ENCODE data around the gene SHC4. TPM values are rescaled to one million over a fixed set of nuclear protein-coding genes. Genes with fewer than 3 reads are reported as not detected.

The SHC4 gene
- total RNA-seq, 1 donor from 2014 or later, result 7.2 TPM

GRCh38 chr15:48992096-48992495, 28.4 kb upstream of the SHC4 start:
- Histone ChIP-seq H3K4me1 (no peaks in the 10 kb centered on the region), H3K27me3 (no peaks in the 10 kb centered on the region), H3K36me3 (peaks cover 16 to 51% of the 10 kb centered on the region in 2 donors), H3K9me3 (no peaks in the 10 kb centered on the region), H3K4me3 (no peak overlapping the region), H3K27ac (no peak overlapping the region)
- DNase-seq (ENCODE audit: low spot score in 2 of 2), result no peak
- TF ChIP-seq, protein P1, sequence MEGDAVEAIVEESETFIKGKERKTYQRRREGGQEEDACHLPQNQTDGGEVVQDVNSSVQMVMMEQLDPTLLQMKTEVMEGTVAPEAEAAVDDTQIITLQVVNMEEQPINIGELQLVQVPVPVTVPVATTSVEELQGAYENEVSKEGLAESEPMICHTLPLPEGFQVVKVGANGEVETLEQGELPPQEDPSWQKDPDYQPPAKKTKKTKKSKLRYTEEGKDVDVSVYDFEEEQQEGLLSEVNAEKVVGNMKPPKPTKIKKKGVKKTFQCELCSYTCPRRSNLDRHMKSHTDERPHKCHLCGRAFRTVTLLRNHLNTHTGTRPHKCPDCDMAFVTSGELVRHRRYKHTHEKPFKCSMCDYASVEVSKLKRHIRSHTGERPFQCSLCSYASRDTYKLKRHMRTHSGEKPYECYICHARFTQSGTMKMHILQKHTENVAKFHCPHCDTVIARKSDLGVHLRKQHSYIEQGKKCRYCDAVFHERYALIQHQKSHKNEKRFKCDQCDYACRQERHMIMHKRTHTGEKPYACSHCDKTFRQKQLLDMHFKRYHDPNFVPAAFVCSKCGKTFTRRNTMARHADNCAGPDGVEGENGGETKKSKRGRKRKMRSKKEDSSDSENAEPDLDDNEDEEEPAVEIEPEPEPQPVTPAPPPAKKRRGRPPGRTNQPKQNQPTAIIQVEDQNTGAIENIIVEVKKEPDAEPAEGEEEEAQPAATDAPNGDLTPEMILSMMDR (IDR thresholded peaks at IDR 0.05), result no peak
- intact Hi-C loops (cut with DNase I), result no loop called here

- DNase-seq (ENCODE audit: low spot score in 2 of 2), result no peak
- Histone ChIP-seq H3K4me1 (peaks cover 2 to 19% of the 10 kb centered on the region in 2 donors), H3K36me3 (peaks cover 16 to 24% of the 10 kb centered on the region in 2 donors), H3K9me3 (no peaks in the 10 kb centered on the region), H3K27ac (no peak overlapping the region), H3K4me3 (no peak overlapping the region), H3K27me3 (no peaks in the 10 kb centered on the region)
- TF ChIP-seq, protein P1 (IDR thresholded peaks at IDR 0.05), result no peak
- intact Hi-C loops (cut with DNase I), result loop anchor here (5.0 kb wide), 1 partner anchor 58 kb away; the partner anchor contains the start of gene SECISBP2L
These were observed 25.5 kb upstream of the SHC4 start for GRCh38 chr15:48989170-48989569.

DNA sequence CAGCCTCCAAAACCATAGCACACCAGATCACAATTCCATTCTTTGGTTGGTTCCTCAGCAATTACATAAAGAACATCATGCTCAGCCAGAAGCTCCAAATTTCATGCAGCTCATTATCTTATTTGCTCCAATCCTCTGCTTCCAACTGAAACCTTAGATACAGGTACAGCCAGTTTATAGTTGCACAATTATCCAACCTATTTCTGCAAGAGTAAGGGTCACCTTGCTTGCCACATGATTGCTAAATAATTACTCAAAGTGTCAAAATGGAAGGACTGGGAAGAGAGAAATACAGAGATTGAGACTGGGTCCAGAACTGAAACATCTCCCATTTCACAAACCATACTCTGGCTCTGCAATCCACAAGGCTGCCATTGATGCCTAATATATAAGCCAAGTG, 23.4 kb upstream of the SHC4 start:
- Histone ChIP-seq H3K9me3 (no peaks in the 10 kb centered on the region), H3K4me3 (no peak overlapping the region), H3K4me1 (peaks cover 4 to 31% of the 10 kb centered on the region in 2 donors), H3K27ac (peak overlapping the region in 1 of 2 donors; percentile 8), H3K36me3 (peaks cover 6 to 16% of the 10 kb centered on the region in 2 donors), H3K27me3 (no peaks in the 10 kb centered on the region)
- intact Hi-C loops (cut with DNase I), result loop anchor here (5.0 kb wide), 1 partner anchor 60 kb away; the partner anchor contains the start of gene SECISBP2L
- no peak for DNase-seq (ENCODE audit: low spot score in 2 of 2)
- TF ChIP-seq, protein P1 (IDR thresholded peaks at IDR 0.05), result no peak

DNA sequence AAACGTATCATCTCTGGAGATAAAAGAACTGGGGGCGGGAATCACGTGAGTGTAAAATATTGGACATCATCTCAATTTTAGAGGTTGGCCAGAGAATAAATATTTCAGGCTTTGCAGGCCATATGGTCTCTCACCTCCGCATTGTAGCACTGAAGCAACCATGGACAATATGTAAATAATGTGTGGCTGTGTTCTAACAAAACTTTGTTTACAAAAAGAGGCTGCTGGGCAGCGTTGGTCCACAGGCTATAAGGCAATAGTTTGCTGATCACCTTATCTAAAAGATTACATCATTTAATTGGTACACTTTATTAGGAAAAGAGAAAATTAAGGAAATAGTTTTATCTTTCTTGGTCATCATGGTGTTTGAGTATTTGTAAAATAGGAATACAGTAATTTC, 22.5 kb upstream of the SHC4 start:
- peak overlapping the region; percentile 78 to 82 for H3K27ac ChIP-seq

GRCh38 chr15:48985516-48985915, 21.8 kb upstream of the SHC4 start:
- DNase-seq (ENCODE audit: low spot score in 2 of 2), result no peak
- Histone ChIP-seq H3K27ac (peak overlapping the region; percentile 78 to 82), H3K36me3 (peaks cover 0 to 5% of the 10 kb centered on the region in 2 donors), H3K4me3 (no peak overlapping the region), H3K4me1 (peaks cover 4 to 31% of the 10 kb centered on the region in 2 donors), H3K27me3 (no peaks in the 10 kb centered on the region), H3K9me3 (no peaks in the 10 kb centered on the region)
- TF ChIP-seq, protein P1 (IDR thresholded peaks at IDR 0.05), result no peak
- intact Hi-C loops (cut with DNase I), result loop anchor here (5.0 kb wide), 1 partner anchor 62 kb away; the partner anchor contains the start of gene SECISBP2L

More for the DNA sequence above, 22.5 kb upstream of the SHC4 start:
- intact Hi-C loops (cut with DNase I), result loop anchor here (5.0 kb wide), 1 partner anchor 61 kb away; the partner anchor contains the start of gene SECISBP2L
- H3K36me3 ChIP-seq, result peaks cover under 1 to 7% of the 10 kb centered on the region in 2 donors
- H3K4me1 ChIP-seq, result peaks cover 4 to 31% of the 10 kb centered on the region in 2 donors
- H3K4me3 ChIP-seq, result no peak overlapping the region
- DNase-seq (ENCODE audit: low spot score in 2 of 2), result no peak
- H3K27me3 ChIP-seq, result no peaks in the 10 kb centered on the region
- H3K9me3 ChIP-seq, result no peaks in the 10 kb centered on the region
- TF ChIP-seq, protein P1 (IDR thresholded peaks at IDR 0.05), result no peak

All from ascending aorta (tissue), 2 donors.